SU-DHL-6 (cell line): ENCODE results near the gene CTNNBIP1.

Experiments used
- EZH2phosphoT487 ChIP-seq: fragments of 200-600 bp; sonication (generic), shearing (Covaris generic); conservative IDR thresholded peaks from 2 replicates; pipeline ENCODE4 v1.6.1; 2018; ENCODE audit warnings: mild to moderate bottlenecking, antibody characterized with exemption, low read length, moderate library complexity, mixed read lengths
- TF ChIP-seq, protein P1 (sequence below): fragments of 200-600 bp; sonication (generic); IDR thresholded peaks from one replicate; pipeline ENCODE4 v1.5.1; 2017; ENCODE audit warnings: antibody characterized with exemption, mild to moderate bottlenecking, low read length, moderate library complexity; ENCODE audit not compliant: insufficient read depth, poor library complexity, severe bottlenecking

- TF ChIP-seq, protein P1, sequence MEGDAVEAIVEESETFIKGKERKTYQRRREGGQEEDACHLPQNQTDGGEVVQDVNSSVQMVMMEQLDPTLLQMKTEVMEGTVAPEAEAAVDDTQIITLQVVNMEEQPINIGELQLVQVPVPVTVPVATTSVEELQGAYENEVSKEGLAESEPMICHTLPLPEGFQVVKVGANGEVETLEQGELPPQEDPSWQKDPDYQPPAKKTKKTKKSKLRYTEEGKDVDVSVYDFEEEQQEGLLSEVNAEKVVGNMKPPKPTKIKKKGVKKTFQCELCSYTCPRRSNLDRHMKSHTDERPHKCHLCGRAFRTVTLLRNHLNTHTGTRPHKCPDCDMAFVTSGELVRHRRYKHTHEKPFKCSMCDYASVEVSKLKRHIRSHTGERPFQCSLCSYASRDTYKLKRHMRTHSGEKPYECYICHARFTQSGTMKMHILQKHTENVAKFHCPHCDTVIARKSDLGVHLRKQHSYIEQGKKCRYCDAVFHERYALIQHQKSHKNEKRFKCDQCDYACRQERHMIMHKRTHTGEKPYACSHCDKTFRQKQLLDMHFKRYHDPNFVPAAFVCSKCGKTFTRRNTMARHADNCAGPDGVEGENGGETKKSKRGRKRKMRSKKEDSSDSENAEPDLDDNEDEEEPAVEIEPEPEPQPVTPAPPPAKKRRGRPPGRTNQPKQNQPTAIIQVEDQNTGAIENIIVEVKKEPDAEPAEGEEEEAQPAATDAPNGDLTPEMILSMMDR = no peak
- TF ChIP-seq EZH2phosphoT487 = no peak
Observed at GRCh38 chr1:9842781-9843575, 67.1 kb downstream of the CTNNBIP1 start.
